Stimulated activated CD4-positive, alpha-beta T cell treated with anti-CD3 and anti-CD28 coated beads, Interleukin-1b, Interleukin-23, amount 100 ng/mL, for 48 hours (primary cell): ENCODE data around the gene CPVL.

Source experiments
- DNase-seq: peaks from one replicate; pipeline ENCODE4 v3.0.0-alpha.2; 2020

Gene CPVL

GRCh38 chr7:29038463-29038862 is 107.9 kb downstream of the CPVL start:
- no peak for DNase-seq

GRCh38 chr7:29035044-29035740 is 111.1 kb downstream of the CPVL start:
- DNase-seq = peak; percentile 6

- DNase-seq = no peak
Measured at GRCh38 chr7:29033584-29033983, 112.8 kb downstream of the CPVL start.

- DNase-seq = no peak
Measured at GRCh38 chr7:29032146-29032545, 114.2 kb downstream of the CPVL start.

- DNase-seq = no peak
Measured at GRCh38 chr7:29030781-29031275, 115.5 kb downstream of the CPVL start.

- DNase-seq = no peak
Measured at GRCh38 chr7:29022291-29022988, 123.9 kb downstream of the CPVL start.

- no peak for DNase-seq
Measured at GRCh38 chr7:29019896-29020295, 126.4 kb downstream of the CPVL start.

- no peak for DNase-seq
Measured at GRCh38 chr7:29019387-29019786, 127.0 kb downstream of the CPVL start.

GRCh38 chr7:29017713-29018112 is 128.6 kb downstream of the CPVL start:
- DNase-seq = no peak

- DNase-seq = no peak
Measured at GRCh38 chr7:29014725-29015124, 131.6 kb downstream of the CPVL start.

GRCh38 chr7:29013931-29014330 is 132.4 kb downstream of the CPVL start:
- no peak for DNase-seq

- DNase-seq = no peak
Measured at GRCh38 chr7:29013082-29013695, 133.1 kb downstream of the CPVL start.

- no peak for DNase-seq
Measured at GRCh38 chr7:29009947-29010346, 136.4 kb downstream of the CPVL start.

GRCh38 chr7:29008590-29008989 is 137.7 kb downstream of the CPVL start:
- no peak for DNase-seq

- DNase-seq = no peak
Measured at GRCh38 chr7:29007127-29007526, 139.2 kb downstream of the CPVL start.

- no peak for DNase-seq
Measured at GRCh38 chr7:29005829-29006228, 140.5 kb downstream of the CPVL start.

- DNase-seq = no peak
Measured at GRCh38 chr7:29005406-29005805, 140.9 kb downstream of the CPVL start.

GRCh38 chr7:29003703-29004102 is 142.6 kb downstream of the CPVL start:
- no peak for DNase-seq

- DNase-seq = no peak
Measured at GRCh38 chr7:29000717-29001076, 145.6 kb downstream of the CPVL start.

GRCh38 chr7:28999895-29000716 is 146.2 kb downstream of the CPVL start:
- no peak for DNase-seq

- DNase-seq = no peak
Measured at GRCh38 chr7:28999427-28999826, 146.9 kb downstream of the CPVL start.

GRCh38 chr7:28998105-28998504 is 148.2 kb downstream of the CPVL start:
- no peak for DNase-seq

- no peak for DNase-seq
Measured at GRCh38 chr7:28996836-28997235, 149.5 kb downstream of the CPVL start.
